Measurements from ENCODE around the gene VIPR1.
A peak's percentile ranks its signal among the peaks of the same experiment; 100 is the strongest.

VIPR1 gene

DNA sequence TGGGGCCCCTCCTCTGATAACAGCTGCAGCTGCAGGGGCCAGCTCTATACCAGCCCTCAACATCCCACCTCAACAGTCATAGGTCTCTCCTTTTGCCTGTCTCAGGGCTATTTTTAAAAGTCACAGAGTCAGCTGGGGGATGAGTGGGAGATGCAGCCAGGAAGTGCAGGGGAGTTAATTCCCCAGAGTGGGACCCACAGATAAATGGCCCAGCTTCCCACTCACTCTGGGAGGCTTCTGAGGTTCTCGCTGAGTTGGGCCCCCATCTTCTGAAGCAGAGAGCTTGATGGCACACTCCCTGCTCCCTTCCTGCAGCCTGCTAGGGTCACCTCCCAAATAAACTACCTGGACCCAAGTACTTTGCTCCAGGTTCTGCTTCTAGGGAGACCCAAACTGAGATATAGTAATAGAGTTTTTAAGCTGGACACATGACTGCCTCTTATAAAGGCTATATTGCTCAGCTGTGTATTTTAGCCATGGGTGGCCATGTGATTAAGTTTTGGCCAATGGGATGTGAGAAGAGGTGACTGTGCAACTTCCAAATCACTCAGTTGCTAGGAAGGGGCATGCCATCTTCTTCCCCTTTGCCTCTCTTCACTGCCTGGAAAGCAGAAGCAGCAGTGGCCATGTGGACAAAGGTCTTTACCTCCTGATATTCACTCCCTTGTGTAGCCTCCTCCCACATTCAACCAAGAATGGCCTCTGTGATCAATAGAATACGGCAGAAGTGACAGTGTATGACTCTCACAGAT lies 15.5 kb upstream of the VIPR1 start:
- no peak overlapping the region for H3K4me3 ChIP-seq (ENCODE audit: low read depth, low read length)
- TF ChIP-seq POLR2A (IDR thresholded peaks at IDR 0.05; ENCODE audit: extremely low read depth, insufficient read length) = no peak
- TF ChIP-seq, protein P1, sequence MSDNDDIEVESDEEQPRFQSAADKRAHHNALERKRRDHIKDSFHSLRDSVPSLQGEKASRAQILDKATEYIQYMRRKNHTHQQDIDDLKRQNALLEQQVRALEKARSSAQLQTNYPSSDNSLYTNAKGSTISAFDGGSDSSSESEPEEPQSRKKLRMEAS (IDR thresholded peaks at IDR 0.05; ENCODE audit: low read depth, low read length) = peak; percentile 49
- DNase-seq (ENCODE audit: low read depth) = no peak

DNA sequence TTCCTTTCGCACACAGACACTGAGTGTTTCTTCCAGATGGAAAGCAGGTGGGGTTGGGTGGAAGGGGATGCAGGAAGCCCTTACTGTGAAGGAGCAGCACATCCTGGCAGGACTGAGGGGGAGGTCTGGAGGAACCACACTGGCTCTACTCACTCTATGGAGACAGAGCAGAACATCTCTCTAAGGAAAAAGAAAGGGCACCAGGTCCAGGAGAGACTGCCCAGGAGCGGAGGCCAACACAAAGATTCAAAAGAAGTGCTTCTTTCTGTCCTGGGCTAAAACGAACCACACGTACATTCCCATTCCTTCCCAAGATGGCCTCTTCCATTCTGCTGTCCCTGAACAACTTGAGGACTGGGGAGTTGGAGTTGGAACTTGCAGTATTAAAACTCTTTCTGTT lies 13.8 kb upstream of the VIPR1 start:
- no peak overlapping the region for H3K4me3 ChIP-seq (ENCODE audit: low read depth, low read length)
- no peak for DNase-seq (ENCODE audit: low read depth)
- TF ChIP-seq POLR2A (IDR thresholded peaks at IDR 0.05; ENCODE audit: extremely low read depth, insufficient read length) (no peak), MYC (IDR thresholded peaks at IDR 0.05; ENCODE audit: low read depth, low read length) (no peak)
- TF ChIP-seq, protein P2, sequence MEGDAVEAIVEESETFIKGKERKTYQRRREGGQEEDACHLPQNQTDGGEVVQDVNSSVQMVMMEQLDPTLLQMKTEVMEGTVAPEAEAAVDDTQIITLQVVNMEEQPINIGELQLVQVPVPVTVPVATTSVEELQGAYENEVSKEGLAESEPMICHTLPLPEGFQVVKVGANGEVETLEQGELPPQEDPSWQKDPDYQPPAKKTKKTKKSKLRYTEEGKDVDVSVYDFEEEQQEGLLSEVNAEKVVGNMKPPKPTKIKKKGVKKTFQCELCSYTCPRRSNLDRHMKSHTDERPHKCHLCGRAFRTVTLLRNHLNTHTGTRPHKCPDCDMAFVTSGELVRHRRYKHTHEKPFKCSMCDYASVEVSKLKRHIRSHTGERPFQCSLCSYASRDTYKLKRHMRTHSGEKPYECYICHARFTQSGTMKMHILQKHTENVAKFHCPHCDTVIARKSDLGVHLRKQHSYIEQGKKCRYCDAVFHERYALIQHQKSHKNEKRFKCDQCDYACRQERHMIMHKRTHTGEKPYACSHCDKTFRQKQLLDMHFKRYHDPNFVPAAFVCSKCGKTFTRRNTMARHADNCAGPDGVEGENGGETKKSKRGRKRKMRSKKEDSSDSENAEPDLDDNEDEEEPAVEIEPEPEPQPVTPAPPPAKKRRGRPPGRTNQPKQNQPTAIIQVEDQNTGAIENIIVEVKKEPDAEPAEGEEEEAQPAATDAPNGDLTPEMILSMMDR (IDR thresholded peaks at IDR 0.05; ENCODE audit: low read depth, low read length) = no peak
- TF ChIP-seq, protein P1 (IDR thresholded peaks at IDR 0.05; ENCODE audit: low read depth, low read length) = no peak

DNA sequence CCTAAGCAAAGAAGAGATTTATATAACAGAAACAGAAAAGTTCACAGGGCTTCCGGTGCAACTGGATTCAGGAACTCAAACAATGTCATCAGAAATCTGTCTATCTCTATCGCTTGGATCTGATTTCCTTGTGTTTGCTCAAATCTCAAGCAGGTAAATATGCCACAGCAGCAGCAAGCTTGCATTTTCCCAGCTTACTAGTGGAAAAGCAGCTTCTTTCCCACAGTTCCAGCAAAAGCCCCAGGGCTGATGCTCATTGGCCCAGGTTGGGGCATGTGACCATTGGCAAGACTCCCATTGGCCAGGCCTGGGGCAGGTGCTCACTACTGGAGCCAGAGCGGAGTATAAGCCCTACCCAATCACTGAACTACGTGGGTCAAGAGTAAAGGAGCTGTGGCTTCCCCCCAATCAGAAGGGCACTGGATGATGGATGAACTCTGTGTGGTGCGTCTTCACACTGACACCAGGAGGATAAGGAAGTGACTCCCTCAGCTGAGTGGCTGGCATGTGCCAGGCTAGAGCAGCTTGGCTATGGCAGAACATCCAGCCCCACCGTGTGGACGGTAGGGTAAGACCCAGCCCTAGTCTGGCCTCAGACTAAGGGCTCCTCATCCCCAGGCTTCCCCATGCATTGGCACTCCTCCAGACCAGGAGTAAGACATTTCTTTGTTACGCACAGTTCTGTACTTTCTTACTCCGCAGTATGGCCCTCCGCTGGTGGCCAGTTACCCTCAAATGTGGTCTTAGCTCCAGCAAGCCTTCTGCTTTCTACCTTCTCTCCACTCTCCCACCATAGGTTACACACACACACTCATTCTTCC lies 13.1 kb upstream of the VIPR1 start:
- H3K4me3 ChIP-seq (ENCODE audit: low read depth, low read length) = no peak overlapping the region
- TF ChIP-seq, protein P2 (IDR thresholded peaks at IDR 0.05; ENCODE audit: low read depth, low read length) = no peak
- TF ChIP-seq POLR2A (IDR thresholded peaks at IDR 0.05; ENCODE audit: extremely low read depth, insufficient read length) (no peak), MYC (IDR thresholded peaks at IDR 0.05; ENCODE audit: low read depth, low read length) (no peak)
- TF ChIP-seq, protein P1 (IDR thresholded peaks at IDR 0.05; ENCODE audit: low read depth, low read length) = no peak
- no peak for DNase-seq (ENCODE audit: low read depth)

DNA sequence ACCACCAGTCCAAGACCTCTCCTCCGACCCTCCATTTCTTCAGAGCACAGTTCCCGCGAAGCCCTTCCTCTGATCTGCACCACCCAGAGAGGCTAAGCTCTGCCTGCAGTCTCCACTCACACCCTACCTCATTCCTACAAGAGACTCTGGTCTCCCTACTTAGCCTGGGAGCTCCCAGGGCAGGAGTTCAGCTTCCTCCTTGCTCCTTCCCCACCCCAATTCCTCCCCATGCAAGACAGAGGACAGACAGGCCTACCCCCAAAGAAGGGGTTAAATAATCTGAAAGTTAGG lies 12.6 kb upstream of the VIPR1 start:
- no peak overlapping the region for H3K4me3 ChIP-seq (ENCODE audit: low read depth, low read length)
- no peak for TF ChIP-seq POLR2A (IDR thresholded peaks at IDR 0.05; ENCODE audit: extremely low read depth, insufficient read length)
- TF ChIP-seq, protein P1 (IDR thresholded peaks at IDR 0.05; ENCODE audit: low read depth, low read length) = no peak
- no peak for TF ChIP-seq MYC (IDR thresholded peaks at IDR 0.05; ENCODE audit: low read depth, low read length)
- TF ChIP-seq, protein P2 (IDR thresholded peaks at IDR 0.05; ENCODE audit: low read depth, low read length) = no peak
- no peak for DNase-seq (ENCODE audit: low read depth)

DNA sequence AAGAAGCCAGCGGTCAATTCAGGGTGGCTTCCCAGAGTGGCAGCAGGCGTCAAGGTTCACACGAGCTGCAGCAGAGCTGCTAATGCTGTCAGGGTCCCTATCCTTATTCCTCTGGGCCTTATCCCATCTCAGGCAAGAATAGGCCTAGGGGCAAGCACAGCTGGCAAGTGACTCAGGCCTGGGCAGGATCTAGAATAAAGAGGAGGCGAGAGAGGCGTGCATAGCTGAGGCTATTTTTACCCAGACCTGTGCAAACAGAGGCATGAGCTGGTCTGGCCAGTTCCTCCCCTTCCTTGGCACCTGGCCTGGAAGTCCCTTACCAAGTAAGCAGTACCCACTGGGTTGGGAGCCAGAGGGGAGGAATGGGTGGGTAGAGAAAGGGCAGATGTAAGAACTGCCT lies 12.2 kb upstream of the VIPR1 start:
- H3K4me3 ChIP-seq (ENCODE audit: low read depth, low read length) = no peak overlapping the region
- DNase-seq (ENCODE audit: low read depth) = peak; percentile 65
- no peak for TF ChIP-seq MYC (IDR thresholded peaks at IDR 0.05; ENCODE audit: low read depth, low read length)
- TF ChIP-seq, protein P2 (IDR thresholded peaks at IDR 0.05; ENCODE audit: low read depth, low read length) = no peak
- TF ChIP-seq, protein P1 (IDR thresholded peaks at IDR 0.05; ENCODE audit: low read depth, low read length) = no peak
- no peak for TF ChIP-seq POLR2A (IDR thresholded peaks at IDR 0.05; ENCODE audit: extremely low read depth, insufficient read length)

All from NB4 (cell line).